ENCODE data around the gene GALNT16. TPM values are rescaled to one million over a fixed set of nuclear protein-coding genes. Genes with fewer than 3 reads are reported as not detected.

Gene GALNT16
- total RNA-seq, 4 donors from 2014 or later = 8.3 to 11.7 (median 10.7) TPM

GRCh38 chr14:69398818-69399210 is 138.9 kb downstream of the GALNT16 start:
- peak in 1 of 2 donors; percentile 6 for DNase-seq (ENCODE audit: low spot score in 2 of 2)
- Histone ChIP-seq H3K4me3 (peak overlapping the region; percentile 85 to 91 (median 86)), H3K9me3 (no peaks in the 10 kb centered on the region), H3K4me1 (peaks cover 0 to 76% (median 31%) of the 10 kb centered on the region in 4 donors), H3K36me3 (peaks cover 0 to 24% (median 0%) of the 10 kb centered on the region in 3 donors), H3K27ac (peak overlapping the region; percentile 89 to 94 (median 91)), H3K27me3 (no peaks in the 10 kb centered on the region)
- 2 to 3% methylated on average over 16 to 17 of the region's 18 CpGs for WGBS, 2 donors
- TF ChIP-seq, protein P1, sequence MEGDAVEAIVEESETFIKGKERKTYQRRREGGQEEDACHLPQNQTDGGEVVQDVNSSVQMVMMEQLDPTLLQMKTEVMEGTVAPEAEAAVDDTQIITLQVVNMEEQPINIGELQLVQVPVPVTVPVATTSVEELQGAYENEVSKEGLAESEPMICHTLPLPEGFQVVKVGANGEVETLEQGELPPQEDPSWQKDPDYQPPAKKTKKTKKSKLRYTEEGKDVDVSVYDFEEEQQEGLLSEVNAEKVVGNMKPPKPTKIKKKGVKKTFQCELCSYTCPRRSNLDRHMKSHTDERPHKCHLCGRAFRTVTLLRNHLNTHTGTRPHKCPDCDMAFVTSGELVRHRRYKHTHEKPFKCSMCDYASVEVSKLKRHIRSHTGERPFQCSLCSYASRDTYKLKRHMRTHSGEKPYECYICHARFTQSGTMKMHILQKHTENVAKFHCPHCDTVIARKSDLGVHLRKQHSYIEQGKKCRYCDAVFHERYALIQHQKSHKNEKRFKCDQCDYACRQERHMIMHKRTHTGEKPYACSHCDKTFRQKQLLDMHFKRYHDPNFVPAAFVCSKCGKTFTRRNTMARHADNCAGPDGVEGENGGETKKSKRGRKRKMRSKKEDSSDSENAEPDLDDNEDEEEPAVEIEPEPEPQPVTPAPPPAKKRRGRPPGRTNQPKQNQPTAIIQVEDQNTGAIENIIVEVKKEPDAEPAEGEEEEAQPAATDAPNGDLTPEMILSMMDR (IDR thresholded peaks at IDR 0.05) = no peak
- TF ChIP-seq POLR2A (IDR thresholded peaks at IDR 0.05) (no peak), EP300 (IDR thresholded peaks at IDR 0.05) (no peak)

GRCh38 chr14:69399750-69400149 is 139.8 kb downstream of the GALNT16 start:
- H3K9me3 ChIP-seq = no peaks in the 10 kb centered on the region
- DNase-seq (ENCODE audit: low spot score in 2 of 2) = no peak
- TF ChIP-seq EP300 (IDR thresholded peaks at IDR 0.05) (no peak), POLR2A (IDR thresholded peaks at IDR 0.05) (no peak)
- TF ChIP-seq, protein P1 (IDR thresholded peaks at IDR 0.05) = no peak
- H3K4me1 ChIP-seq = peaks cover 0 to 68% (median 31%) of the 10 kb centered on the region in 4 donors
- 93 to 94% methylated on average over 8 of the region's 8 CpGs for WGBS, 2 donors
- H3K27me3 ChIP-seq = no peaks in the 10 kb centered on the region
- H3K36me3 ChIP-seq = peaks cover 0 to 18% (median 0%) of the 10 kb centered on the region in 3 donors
- H3K4me3 ChIP-seq = peak overlapping the region in 3 of 4 donors; percentile 85 to 91 (median 87)
- no peak overlapping the region for H3K27ac ChIP-seq

DNA sequence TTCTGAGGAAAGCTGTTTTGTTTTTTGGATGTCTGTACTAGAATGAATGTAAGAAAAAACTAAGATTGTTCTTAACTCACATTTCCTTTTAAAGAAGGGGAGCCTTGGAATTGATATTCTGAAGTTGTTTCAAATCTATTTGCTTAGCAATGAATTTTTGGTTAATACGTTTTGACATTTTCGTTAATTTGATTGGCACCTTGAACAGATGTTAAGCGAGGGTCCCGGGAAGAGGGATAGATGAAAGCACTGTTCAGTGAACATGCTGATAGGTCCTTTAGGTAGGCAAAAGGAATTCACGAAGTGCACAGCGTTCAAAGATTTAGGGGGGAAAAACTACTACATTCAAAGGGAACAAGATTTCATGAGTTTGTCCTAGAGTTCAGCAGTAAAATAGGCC is 140.2 kb downstream of the GALNT16 start:
- DNase-seq (ENCODE audit: low spot score in 2 of 2) = no peak
- 82 to 86% methylated on average over 6 of the region's 6 CpGs for WGBS, 2 donors
- H3K4me3 ChIP-seq = peak overlapping the region in 2 of 4 donors; percentile 85 to 91
- TF ChIP-seq, protein P1 (IDR thresholded peaks at IDR 0.05) = no peak
- TF ChIP-seq POLR2A (IDR thresholded peaks at IDR 0.05) = no peak
- no peaks in the 10 kb centered on the region for H3K27me3 ChIP-seq
- no peak overlapping the region for H3K27ac ChIP-seq
- H3K9me3 ChIP-seq = no peaks in the 10 kb centered on the region
- peaks cover 0 to 14% (median 0%) of the 10 kb centered on the region in 3 donors for H3K36me3 ChIP-seq
- peaks cover 0 to 63% (median 31%) of the 10 kb centered on the region in 4 donors for H3K4me1 ChIP-seq

GRCh38 chr14:69401841-69402240 is 141.9 kb downstream of the GALNT16 start:
- no peaks in the 10 kb centered on the region for H3K9me3 ChIP-seq
- no peak overlapping the region for H3K4me3 ChIP-seq
- DNase-seq (ENCODE audit: low spot score in 2 of 2) = no peak
- 61 to 72% methylated on average over 2 of the region's 2 CpGs for WGBS, 2 donors
- H3K4me1 ChIP-seq = peaks cover 0 to 47% (median 24%) of the 10 kb centered on the region in 4 donors
- no peaks in the 10 kb centered on the region for H3K27me3 ChIP-seq
- TF ChIP-seq EP300 (IDR thresholded peaks at IDR 0.05) (no peak), POLR2A (IDR thresholded peaks at IDR 0.05) (no peak)
- TF ChIP-seq, protein P1 (IDR thresholded peaks at IDR 0.05) = no peak
- no peak overlapping the region for H3K27ac ChIP-seq
- H3K36me3 ChIP-seq = peaks cover 0 to 5% (median 0%) of the 10 kb centered on the region in 3 donors

DNA sequence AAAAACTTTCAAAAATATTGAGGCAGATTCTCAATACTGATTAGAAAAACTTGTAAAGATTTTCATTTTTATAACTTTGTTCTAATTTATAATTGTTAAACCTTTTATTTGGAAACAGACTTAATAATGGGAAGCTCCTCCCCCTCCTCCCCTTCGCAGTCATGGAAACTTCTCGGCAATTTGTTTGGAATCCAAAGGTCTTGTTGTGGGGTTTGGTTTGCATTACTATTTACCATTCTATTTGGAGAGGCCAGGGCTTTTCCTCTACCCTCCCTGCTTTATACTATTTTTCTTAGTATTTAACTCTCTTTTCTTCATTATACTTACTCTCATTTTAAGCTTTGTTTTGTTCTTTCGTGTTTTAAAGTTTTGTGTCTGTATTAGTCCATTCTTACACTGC is 144.5 kb downstream of the GALNT16 start:
- TF ChIP-seq, protein P1 (IDR thresholded peaks at IDR 0.05) = no peak
- TF ChIP-seq POLR2A (IDR thresholded peaks at IDR 0.05) (no peak), EP300 (IDR thresholded peaks at IDR 0.05) (no peak)
- H3K9me3 ChIP-seq = no peaks in the 10 kb centered on the region
- no peak overlapping the region for H3K27ac ChIP-seq
- WGBS, 2 donors = 89 to 92% methylated on average over 3 of the region's 3 CpGs
- no peaks in the 10 kb centered on the region for H3K27me3 ChIP-seq
- no peak for DNase-seq (ENCODE audit: low spot score in 2 of 2)
- peaks cover 0 to 5% (median 0%) of the 10 kb centered on the region in 3 donors for H3K36me3 ChIP-seq
- H3K4me1 ChIP-seq = peaks cover 0 to 34% (median 15%) of the 10 kb centered on the region in 4 donors
- no peak overlapping the region for H3K4me3 ChIP-seq

Measured in tibial nerve (tissue), 4 donors.